Measurements from ENCODE around the gene FCER2. TPM values are rescaled to one million over a fixed set of nuclear protein-coding genes. Genes with fewer than 3 reads are reported as not detected.
A peak's percentile ranks its signal among the peaks of the same experiment; 100 is the strongest.

FCER2 gene
- total and polyA plus RNA-seq, 2 of the 4 experiments (the other 2 are of a cell fraction), result not detected

- TF ChIP-seq MAFK (IDR thresholded peaks at IDR 0.05; ENCODE audit: low read depth, low read length), result no peak
These were observed 21.9 kb downstream of the FCER2 start (continued) for GRCh38 chr19:7679771-7680605.

GRCh38 chr19:7678971-7679751 is 22.8 kb downstream of the FCER2 start:
- Histone ChIP-seq H3K14ac (replicated peaks; ENCODE audit: low read depth, low read length) (no peak overlapping the region), H3K9ac (ENCODE audit: low read depth, low read length) (no peak overlapping the region), H3K56ac (ENCODE audit: extremely low read depth, insufficient read depth, low read length) (no peak overlapping the region), H3K27me3 (ENCODE audit: control insufficient read depth, insufficient read depth, low read length) (peaks cover 8% of the 10 kb centered on the region), H3K36me3 (ENCODE audit: control insufficient read depth, insufficient read depth, low read length) (peaks cover 11% of the 10 kb centered on the region; the same call in 1 of the 2 replicates), H4K8ac (ENCODE audit: low read depth in 2 of 2, low read length in 2 of 2) (no peak overlapping the region), H2BK20ac (ENCODE audit: low read depth, low read length) (no peak overlapping the region), H3K4me3 (ENCODE audit: insufficient read depth, low read depth, low read length) (no peak overlapping the region), H3K4me1 (ENCODE audit: control insufficient read depth, insufficient read depth, low read length) (peaks cover 4% of the 10 kb centered on the region; the same call in 1 of the 2 replicates), H2AK9ac (replicated peaks; ENCODE audit: low read depth, low read length, poor library complexity) (peak overlapping the region; percentile 89), H2BK120ac (ENCODE audit: low read depth, low read length) (no peak overlapping the region), H3K9me1 (ENCODE audit: insufficient read depth, low read length) (peaks cover 3% of the 10 kb centered on the region), H2AK5ac (ENCODE audit: low read depth, low read length) (0 out of 2 replicates have a peak overlapping the region, but pooled peaks have one; percentile 49), H3K27ac (ENCODE audit: insufficient read depth, low read length) (no peak overlapping the region), H3K18ac (ENCODE audit: low read depth, low read length) (no peak overlapping the region), H2BK15ac (ENCODE audit: low read depth, low read length) (no peak overlapping the region), H2BK5ac (ENCODE audit: low read depth, low read length, poor library complexity, severe bottlenecking) (no peak overlapping the region), H2AFZ (replicated peaks; ENCODE audit: low read length, poor library complexity) (peak overlapping the region; percentile 34), H3K4ac (ENCODE audit: low read depth, low read length) (no peak overlapping the region), H3K9me3 (ENCODE audit: control insufficient read depth, insufficient read depth, low read length) (no peaks in the 10 kb centered on the region), H3K4me2 (ENCODE audit: low read depth, low read length) (no peak overlapping the region), H3K79me1 (ENCODE audit: low read depth in 1 of 2, low read length in 2 of 2) (peaks cover 0 to 28% of the 10 kb centered on the region in 2 experiments; a peak in 3 of 4 replicates), H4K91ac (ENCODE audit: insufficient read depth, low read depth, low read length) (no peak overlapping the region), H4K20me1 (ENCODE audit: insufficient read depth, low read length) (peaks cover 4% of the 10 kb centered on the region), H3K23ac (ENCODE audit: low read depth, low read length) (no peak overlapping the region), H4K5ac (ENCODE audit: low read depth, low read length) (no peak overlapping the region)
- TF ChIP-seq FOS (IDR thresholded peaks at IDR 0.05; ENCODE audit: low read depth, low read length), result no peak
- TF ChIP-seq NFE2L2 (IDR thresholded peaks at IDR 0.05; ENCODE audit: low read depth, low read length), result no peak
- no peak for TF ChIP-seq CHD1 (IDR thresholded peaks at IDR 0.05; ENCODE audit: low read depth, low read length)
- no peak for TF ChIP-seq ELK1 (IDR thresholded peaks at IDR 0.05; ENCODE audit: borderline replicate concordance, low read depth, low read length)
- in situ Hi-C loops (cut with MboI; ENCODE audit: low sequenced_read_pairs), result no loop called here
- ATAC-seq (ENCODE audit: low read depth), result no peak
- dilution Hi-C loops (cut with HindIII; ENCODE audit: low sequenced_read_pairs, unreplicated experiment), result no loop called here
- DNase-seq, result no peak
- ChIA-PET POLR2A (ENCODE audit: unreplicated experiment) (no interaction called here), CTCF (no interaction called here)
- 50% methylated on average over 11 of the region's 30 CpGs; no CpG with 5 or more reads in 1 of the 2 experiments for WGBS, 2 experiments (ENCODE audit: extremely low coverage in 2 of 2, insufficient read length in 1 of 2)
- no TSS peak for BruUV-seq (replicated peaks)
- intact Hi-C loops (cut with micrococcal nuclease), result no loop called here
